Measurements from ENCODE around the gene ALG1.
"Not testable (repeated sequence)": the region's sequence is repeated elsewhere in the genome, so short reads cannot be mapped to it uniquely, and the experiment has no call there.

- not testable (repeated sequence) for TF ChIP-seq CREB5 (CRISPR knock-in tag; IDR thresholded peaks at IDR 0.05; ENCODE audit: low read depth); ARNTL (CRISPR knock-in tag; IDR thresholded peaks at IDR 0.05; ENCODE audit: borderline replicate concordance, low read depth); SNAI2 (CRISPR knock-in tag; IDR thresholded peaks at IDR 0.05); ISL1 (CRISPR knock-in tag; IDR thresholded peaks at IDR 0.05); ZC3H10 (CRISPR knock-in tag; IDR thresholded peaks at IDR 0.05); PATZ1 (CRISPR knock-in tag; IDR thresholded peaks at IDR 0.05; ENCODE audit: borderline replicate concordance); ZFP3 (CRISPR knock-in tag; IDR thresholded peaks at IDR 0.05); ESRRG (CRISPR knock-in tag; IDR thresholded peaks at IDR 0.05); ZNF70 (CRISPR knock-in tag; IDR thresholded peaks at IDR 0.05); CSDC2 (CRISPR knock-in tag; IDR thresholded peaks at IDR 0.05)
These were observed 25.4 kb downstream of the ALG1 start for GRCh38 chr16:5097061-5097469.

Measured in SK-N-SH treated with all-trans-retinoic acid at 6 μM for 48 hours (cell line).